BE2C (cell line): ENCODE data around the gene TRPM7.

Source experiments
- DNase-seq: peaks from one replicate; pipeline ENCODE4 v3.0.0-alpha.2; 2020
- H3K27me3 ChIP-seq: fragments of 250-450 bp; sonication (Bioruptor Pico); 2 replicates; pipeline ENCODE4 v1.5.1; 2020; ENCODE audit warnings: mild to moderate bottlenecking
- H3K36me3 ChIP-seq: fragments of 250-450 bp; sonication (Bioruptor Pico); 2 replicates; pipeline ENCODE4 v1.5.1; 2020; ENCODE audit warnings: mild to moderate bottlenecking
- H3K4me1 ChIP-seq: fragments of 250-450 bp; sonication (Bioruptor Pico); 2 replicates; pipeline ENCODE4 v1.5.1; 2020
- H3K4me3 ChIP-seq: 2 replicates; pipeline ENCODE4 v1.5.1; 2011; ENCODE audit warnings: low read depth, low read length
- H3K9me3 ChIP-seq: fragments of 250-450 bp; sonication (Bioruptor Pico); 2 replicates; pipeline ENCODE4 v1.5.1; 2020
- CTCF ChIP-seq: IDR thresholded peaks from 2 replicates; pipeline ENCODE4 v1.5.1; 2012; ENCODE audit warnings: mild to moderate bottlenecking, low read depth, low read length

The TRPM7 gene

DNA sequence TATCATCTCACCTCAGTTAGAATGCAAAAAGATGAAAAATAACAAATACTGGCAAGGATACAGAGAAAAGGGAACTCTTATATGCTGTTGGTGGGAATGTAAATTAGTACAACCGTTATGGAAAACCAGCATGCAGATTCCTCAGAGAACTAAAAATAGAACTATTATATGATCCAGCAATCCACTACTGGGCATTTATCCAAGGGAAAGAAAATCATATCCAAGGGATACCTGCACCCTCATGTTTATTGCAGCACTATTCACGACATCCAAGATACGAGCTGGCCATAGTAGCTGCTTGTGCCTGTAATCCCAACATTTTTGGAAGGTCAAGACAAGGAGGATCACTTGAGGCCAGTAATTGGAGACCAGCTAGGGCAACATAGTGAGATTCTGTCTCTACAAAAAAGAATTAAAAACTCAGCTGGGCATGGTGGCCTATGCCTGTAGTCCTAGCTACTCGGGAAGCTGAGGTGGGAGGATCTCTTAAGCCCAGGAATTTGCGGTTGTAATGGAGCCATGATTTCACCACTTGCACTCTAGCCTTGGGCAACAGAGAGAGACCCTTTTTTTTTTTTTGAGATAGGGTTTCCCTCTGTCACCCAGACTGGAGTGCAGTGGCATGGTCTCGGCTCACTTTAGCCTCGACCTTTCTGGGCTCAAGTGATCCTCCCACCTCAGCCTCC lies 166.7 kb downstream of the TRPM7 start:
- H3K4me3 ChIP-seq, result no peak overlapping the region
- H3K9me3 ChIP-seq, result no peaks in the 10 kb centered on the region
- no peaks in the 10 kb centered on the region for H3K36me3 ChIP-seq
- DNase-seq, result no peak
- no peak for TF ChIP-seq CTCF
- H3K4me1 ChIP-seq, result no peaks in the 10 kb centered on the region
- H3K27me3 ChIP-seq, result peaks cover 3% of the 10 kb centered on the region; the same call in 1 of the 2 replicates

- no peak for TF ChIP-seq CTCF
- no peaks in the 10 kb centered on the region for H3K36me3 ChIP-seq
These were observed 173.6 kb downstream of the TRPM7 start for GRCh38 chr15:50513001-50513400.

More at GRCh38 chr15:50513001-50513400, 173.6 kb downstream of the TRPM7 start:
- H3K27me3 ChIP-seq, result no peaks in the 10 kb centered on the region
- DNase-seq, result no peak
- H3K4me3 ChIP-seq, result no peak overlapping the region
- no peaks in the 10 kb centered on the region for H3K4me1 ChIP-seq
- no peaks in the 10 kb centered on the region for H3K9me3 ChIP-seq
